Sigmoid colon (tissue), 7 donors: ENCODE measurements around the gene EDEM2. TPM values are rescaled to one million over a fixed set of nuclear protein-coding genes. Genes with fewer than 3 reads are reported as not detected.

ENCODE experiments used
- DNase-seq: peaks from one replicate; pipeline ENCODE4 v3.0.0-alpha.2; 2019
- H3K27ac ChIP-seq, 4 donors: fragments of 200-600 bp; sonication (generic); one replicate each; pipeline ENCODE4 v1.5.1; 2016 to 2019; ENCODE audit warnings: mild to moderate bottlenecking in 1 of 4
- H3K27me3 ChIP-seq, 3 donors: fragments of 200-600 bp; sonication (generic); one replicate each; pipeline ENCODE4 v1.5.1; 2019; ENCODE audit warnings: mild to moderate bottlenecking in 1 of 3
- H3K36me3 ChIP-seq, 4 donors: fragments of 200-600 bp; sonication (generic); one replicate each; pipeline ENCODE4 v1.5.1; 2016 to 2019
- H3K4me1 ChIP-seq, 4 donors: fragments of 200-600 bp; sonication (generic); one replicate each; pipeline ENCODE4 v1.5.1; 2017 to 2019
- H3K4me3 ChIP-seq, 4 donors: fragments of 200-600 bp; sonication (generic); one replicate each; pipeline ENCODE4 v1.5.1; 2017 to 2019; ENCODE audit warnings: mild to moderate bottlenecking in 2 of 4, moderate library complexity in 1 of 4
- H3K9me3 ChIP-seq, 4 donors: fragments of 200-600 bp in 3 of 4; sonication (generic) in 3 of 4; one replicate each; pipeline versions ENCODE4 v1.5.1 to v1.6.1; 2013 to 2019
- CTCF ChIP-seq, 4 experiments: fragments of 450-650 bp in 3 of 4; fragments of 200-600 bp in 1 of 4; IDR thresholded peaks; one replicate each; pipeline ENCODE4 v1.5.1; 2016 to 2019; ENCODE audit warnings: antibody characterized with exemption in 4 of 4, mild to moderate bottlenecking in 3 of 4, moderate library complexity in 2 of 4
- EP300 ChIP-seq, 4 donors: sonication (generic); formaldehyde crosslinking; IDR thresholded peaks; one replicate each; pipeline ENCODE4 v1.6.1; 2017; ENCODE audit warnings: antibody characterized with exemption in 4 of 4
- POLR2A ChIP-seq, 2 donors: fragments of 450-650 bp; IDR thresholded peaks; one replicate each; pipeline ENCODE4 v1.6.1; 2016; ENCODE audit warnings: antibody characterized with exemption in 2 of 2, mild to moderate bottlenecking in 2 of 2, moderate library complexity in 2 of 2
- POLR2AphosphoS5 ChIP-seq, 4 donors: sonication (generic); formaldehyde crosslinking; IDR thresholded peaks; one replicate each; pipeline ENCODE4 v1.6.1; 2017; ENCODE audit warnings: antibody characterized with exemption in 4 of 4
- WGBS, 2 donors: extraction: QIAGEN DNeasy Blood & Tissue Kit; methylation state at CpG; one replicate each; pipeline ENCODE4 v1.1.7; 2013; 5-methylcytosine and 5-hydroxymethylcytosine counted together
- intact Hi-C: fragments of 100-400 bp; cut with DNase I; formaldehyde crosslinking; loops from one replicate; pipeline ENCODE4 v1.15.1; 2023
- polyA plus RNA-seq, 3 donors: library from polyadenylated mRNA; stranded (reverse); fragments of 200-250 nt; gene quantifications; one replicate each; pipeline ENCODE4 v1.2.3, GENCODE V29; 2013
- total RNA-seq, 4 donors: library from RNA; depleted of rRNA; stranded (reverse); fragments of >200 nt; gene quantifications; one replicate each; pipeline ENCODE4 v1.1.0, GENCODE V29; 2016
- donor health status: healthy with polysubstance abuse.
- donor health status: Bipolar disorder and iron deficiency.
- donor health status: healthy.

Gene EDEM2
- total and polyA plus RNA-seq, 7 donors = 8.4 to 24.9 (median 10.8) TPM

- 92 to 94% methylated on average over 5 of the region's 5 CpGs for WGBS, 2 donors
- H3K27ac ChIP-seq = no peak overlapping the region
- no peak for TF ChIP-seq POLR2AphosphoS5 (IDR thresholded peaks at IDR 0.05)
- TF ChIP-seq EP300 (IDR thresholded peaks at IDR 0.05) = no peak
- no peak for TF ChIP-seq CTCF (IDR thresholded peaks at IDR 0.05)
- TF ChIP-seq POLR2A (IDR thresholded peaks at IDR 0.05) = no peak
- peaks cover 3 to 87% (median 41%) of the 10 kb centered on the region in 4 donors for H3K36me3 ChIP-seq
- H3K4me3 ChIP-seq = no peak overlapping the region
- H3K4me1 ChIP-seq = no peaks in the 10 kb centered on the region
- intact Hi-C loops = no loop called here
- no peak for DNase-seq
- H3K9me3 ChIP-seq = no peaks in the 10 kb centered on the region
- no peaks in the 10 kb centered on the region for H3K27me3 ChIP-seq
These were observed 13.4 kb downstream of the EDEM2 start for GRCh38 chr20:35133735-35134134.

GRCh38 chr20:35133031-35133430 is 14.1 kb downstream of the EDEM2 start:
- no peak overlapping the region for H3K27ac ChIP-seq
- H3K4me1 ChIP-seq = no peaks in the 10 kb centered on the region
- H3K4me3 ChIP-seq = no peak overlapping the region
- no peaks in the 10 kb centered on the region for H3K27me3 ChIP-seq
- DNase-seq = no peak
- H3K36me3 ChIP-seq = peaks cover 3 to 80% (median 40%) of the 10 kb centered on the region in 4 donors
- intact Hi-C loops = no loop called here
- no peaks in the 10 kb centered on the region for H3K9me3 ChIP-seq
- WGBS, 2 donors = 96 to 97% methylated on average over 5 of the region's 5 CpGs
- TF ChIP-seq POLR2A (IDR thresholded peaks at IDR 0.05) (no peak), CTCF (IDR thresholded peaks at IDR 0.05) (no peak), POLR2AphosphoS5 (IDR thresholded peaks at IDR 0.05) (no peak), EP300 (IDR thresholded peaks at IDR 0.05) (no peak)

- DNase-seq = no peak
- Histone ChIP-seq H3K9me3 (no peaks in the 10 kb centered on the region), H3K27me3 (no peaks in the 10 kb centered on the region), H3K27ac (no peak overlapping the region), H3K4me3 (no peak overlapping the region), H3K36me3 (peaks cover 3 to 80% (median 32%) of the 10 kb centered on the region in 4 donors), H3K4me1 (no peaks in the 10 kb centered on the region)
- TF ChIP-seq EP300 (IDR thresholded peaks at IDR 0.05) (no peak), POLR2A (IDR thresholded peaks at IDR 0.05) (no peak), CTCF (IDR thresholded peaks at IDR 0.05) (no peak), POLR2AphosphoS5 (IDR thresholded peaks at IDR 0.05) (no peak)
- intact Hi-C loops = no loop called here
- 92% methylated on average over 4 of the region's 4 CpGs for WGBS, 2 donors
These were observed 15.2 kb downstream of the EDEM2 start for GRCh38 chr20:35131934-35132333.

- Histone ChIP-seq H3K36me3 (peaks cover 3 to 85% (median 39%) of the 10 kb centered on the region in 4 donors), H3K9me3 (no peaks in the 10 kb centered on the region), H3K27ac (no peak overlapping the region), H3K4me1 (no peaks in the 10 kb centered on the region), H3K4me3 (no peak overlapping the region), H3K27me3 (no peaks in the 10 kb centered on the region)
- WGBS, 2 donors = 17 to 68% methylated on average over 2 of the region's 2 CpGs
- DNase-seq = no peak
- TF ChIP-seq CTCF (IDR thresholded peaks at IDR 0.05) (no peak), POLR2A (IDR thresholded peaks at IDR 0.05) (no peak), EP300 (IDR thresholded peaks at IDR 0.05) (no peak), POLR2AphosphoS5 (IDR thresholded peaks at IDR 0.05) (no peak)
- intact Hi-C loops = no loop called here
These were observed 17.5 kb downstream of the EDEM2 start for GRCh38 chr20:35129647-35130069.

- H3K27ac ChIP-seq = no peak overlapping the region
- no peaks in the 10 kb centered on the region for H3K9me3 ChIP-seq
- whole genome bisulfite sequencing, 2 donors = 93 to 95% methylated on average over 5 of the region's 5 CpGs
- H3K4me1 ChIP-seq = no peaks in the 10 kb centered on the region
- no peak for DNase-seq
- H3K36me3 ChIP-seq = peaks cover 12 to 89% (median 44%) of the 10 kb centered on the region in 4 donors
- intact Hi-C loops = no loop called here
- H3K4me3 ChIP-seq = no peak overlapping the region
- H3K27me3 ChIP-seq = no peaks in the 10 kb centered on the region
- no peak for TF ChIP-seq POLR2A (IDR thresholded peaks at IDR 0.05)
- no peak for TF ChIP-seq CTCF (IDR thresholded peaks at IDR 0.05)
- TF ChIP-seq POLR2AphosphoS5 (IDR thresholded peaks at IDR 0.05) = no peak
- TF ChIP-seq EP300 (IDR thresholded peaks at IDR 0.05) = no peak
These were observed 21.4 kb downstream of the EDEM2 start for GRCh38 chr20:35125753-35126152.
